ENCODE measurements around the gene OR1F1.
"Not testable (repeated sequence)": the region's sequence is repeated elsewhere in the genome, so short reads cannot be mapped to it uniquely, and the experiment has no call there.

The OR1F1 gene

DNA sequence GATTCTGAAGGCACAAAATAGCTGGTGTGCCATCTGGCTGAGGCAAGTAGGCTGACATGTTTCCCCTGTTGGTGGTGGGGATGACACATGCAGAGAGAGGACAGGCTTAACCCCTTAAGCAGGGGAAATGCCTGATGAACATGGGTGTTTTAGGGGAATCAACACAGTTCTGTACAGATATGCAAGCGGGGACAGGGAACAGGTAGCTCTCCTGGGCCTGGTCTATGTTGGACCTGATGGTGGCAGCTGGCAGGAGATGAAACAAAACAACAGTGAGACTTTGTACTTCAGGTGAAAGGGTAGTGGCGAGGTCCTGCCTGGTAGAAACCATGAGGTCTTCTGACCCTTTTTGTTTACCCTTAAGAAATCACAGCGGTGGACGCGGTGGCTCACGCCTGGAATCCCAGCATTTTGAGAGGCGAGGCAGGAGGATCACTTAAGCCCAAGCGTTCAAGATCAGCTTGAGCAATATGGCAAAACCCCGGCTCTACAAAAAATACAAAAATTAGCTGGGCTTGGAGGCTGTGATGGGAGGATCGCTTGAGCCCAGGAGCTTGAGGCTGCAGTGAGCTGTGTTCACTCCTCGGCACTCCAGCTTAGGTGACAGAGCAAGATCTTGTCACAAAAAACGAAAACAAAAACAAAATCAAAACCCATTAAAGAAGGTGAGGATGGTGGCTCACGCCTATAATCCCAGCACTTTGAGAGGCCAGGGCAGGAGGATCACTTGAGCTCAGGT, 10.5 kb downstream of the OR1F1 start:
- DNase-seq (ENCODE audit: low spot score) = no peak

GRCh38 chr16:3202903-3203539, 15.0 kb downstream of the OR1F1 start:
- no peak for DNase-seq (ENCODE audit: low spot score)

- not testable (repeated sequence) for DNase-seq (ENCODE audit: low spot score)
Observed at GRCh38 chr16:3205939-3206338, 17.9 kb downstream of the OR1F1 start.

DNA sequence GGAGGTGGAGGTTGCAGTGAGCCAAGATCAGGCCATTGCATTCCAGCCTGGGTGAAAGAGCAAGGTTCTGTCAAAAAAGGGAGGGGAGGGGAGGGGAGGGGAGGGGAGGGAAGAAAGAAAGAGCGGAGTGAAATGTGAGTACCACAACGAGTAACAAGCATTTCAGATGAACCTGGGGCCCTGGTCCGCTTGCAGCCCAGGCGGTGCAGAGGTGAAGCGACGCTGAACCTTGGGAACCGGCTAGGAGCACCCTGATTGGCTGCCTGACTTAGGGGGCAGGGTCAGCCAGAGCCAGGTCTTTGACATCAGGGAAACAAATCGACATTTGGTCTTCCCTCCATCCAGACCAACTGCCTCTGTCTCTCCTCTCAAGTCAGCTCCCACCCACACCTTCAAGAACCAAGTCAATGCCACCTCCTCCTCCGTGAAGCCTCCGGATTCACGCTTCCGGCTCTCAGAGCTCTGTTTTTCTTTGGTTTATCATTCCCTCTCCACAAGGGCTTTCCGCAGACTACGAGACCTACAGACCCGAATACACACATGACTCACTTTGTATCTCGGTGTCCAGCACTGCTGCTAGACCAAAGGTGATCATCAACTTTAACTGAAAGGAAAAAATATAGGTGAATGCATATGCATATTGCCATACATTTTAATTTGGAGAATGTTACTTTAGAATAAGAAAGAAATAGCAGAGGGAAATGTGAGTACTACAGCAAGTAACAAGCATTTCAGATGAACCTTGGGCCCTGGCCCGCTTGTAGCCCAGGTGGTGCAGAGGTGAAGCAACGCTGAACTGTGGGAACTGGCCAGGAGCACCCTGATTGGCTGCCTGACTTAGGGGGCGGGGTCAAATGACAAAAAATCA, 19.3 kb downstream of the OR1F1 start:
- no peak for DNase-seq (ENCODE audit: low spot score)

DNA sequence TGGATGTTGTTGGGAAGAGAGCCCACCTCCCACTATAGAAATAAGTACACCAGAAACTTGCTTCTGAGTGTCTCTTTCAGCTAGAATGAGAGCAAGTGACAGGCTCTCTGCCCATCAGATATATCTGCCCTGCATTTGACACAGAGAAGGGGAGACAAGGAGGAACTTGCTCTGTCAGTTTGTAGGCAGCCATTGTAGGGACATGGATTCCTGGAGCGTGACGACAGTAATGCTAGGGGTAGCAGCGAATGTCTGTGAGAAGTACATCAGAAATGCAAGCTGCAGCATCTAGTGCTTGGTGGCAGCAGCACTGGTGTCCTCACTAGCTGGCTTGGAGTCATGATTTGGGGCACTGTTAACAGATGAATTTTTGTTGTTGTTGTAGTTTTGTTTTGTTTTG, 24.0 kb downstream of the OR1F1 start:
- DNase-seq (ENCODE audit: low spot score) = no peak

- no peak for DNase-seq (ENCODE audit: low spot score)
Observed at GRCh38 chr16:3212567-3212966, 24.6 kb downstream of the OR1F1 start.

GRCh38 chr16:3214904-3215600, 27.0 kb downstream of the OR1F1 start:
- no peak for DNase-seq (ENCODE audit: low spot score)

DNA sequence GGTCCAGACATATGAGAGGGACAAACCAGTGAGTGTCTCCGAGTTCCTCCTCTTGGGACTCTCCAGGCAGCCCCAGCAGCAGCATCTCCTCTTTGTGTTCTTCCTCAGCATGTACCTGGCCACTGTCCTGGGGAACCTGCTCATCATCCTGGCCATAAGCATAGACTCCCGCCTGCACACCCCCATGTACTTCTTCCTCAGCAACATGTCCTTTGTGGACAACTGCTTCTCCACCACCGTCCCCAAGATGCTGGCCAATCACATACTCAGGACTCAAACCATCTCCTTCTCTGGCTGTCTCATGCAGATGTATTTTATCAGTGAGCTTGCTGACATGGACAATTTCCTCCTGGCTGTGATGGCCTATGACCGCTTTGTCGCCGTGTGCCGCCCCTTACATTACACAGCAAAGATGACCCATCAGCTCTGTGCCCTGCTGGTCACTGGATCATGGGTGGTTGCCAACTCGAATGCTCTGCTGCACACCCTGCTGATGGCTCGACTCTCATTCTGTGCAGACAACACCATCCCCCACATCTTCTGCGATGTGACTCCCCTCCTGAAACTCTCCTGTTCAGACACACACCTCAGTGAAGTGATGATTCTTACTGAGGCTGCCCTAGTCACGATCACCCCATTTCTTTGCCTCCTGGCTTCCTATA, 27.7 kb downstream of the OR1F1 start:
- DNase-seq (ENCODE audit: low spot score) = no peak

- no peak for DNase-seq (ENCODE audit: low spot score)
Observed at GRCh38 chr16:3216263-3216640, 28.2 kb downstream of the OR1F1 start.

GRCh38 chr16:3220839-3221238, 32.8 kb downstream of the OR1F1 start:
- DNase-seq (ENCODE audit: low spot score) = no peak

GRCh38 chr16:3223913-3224515, 36.0 kb downstream of the OR1F1 start:
- no peak for DNase-seq (ENCODE audit: low spot score)

GRCh38 chr16:3234543-3234856, 46.5 kb downstream of the OR1F1 start:
- no peak for DNase-seq (ENCODE audit: low spot score)

DNA sequence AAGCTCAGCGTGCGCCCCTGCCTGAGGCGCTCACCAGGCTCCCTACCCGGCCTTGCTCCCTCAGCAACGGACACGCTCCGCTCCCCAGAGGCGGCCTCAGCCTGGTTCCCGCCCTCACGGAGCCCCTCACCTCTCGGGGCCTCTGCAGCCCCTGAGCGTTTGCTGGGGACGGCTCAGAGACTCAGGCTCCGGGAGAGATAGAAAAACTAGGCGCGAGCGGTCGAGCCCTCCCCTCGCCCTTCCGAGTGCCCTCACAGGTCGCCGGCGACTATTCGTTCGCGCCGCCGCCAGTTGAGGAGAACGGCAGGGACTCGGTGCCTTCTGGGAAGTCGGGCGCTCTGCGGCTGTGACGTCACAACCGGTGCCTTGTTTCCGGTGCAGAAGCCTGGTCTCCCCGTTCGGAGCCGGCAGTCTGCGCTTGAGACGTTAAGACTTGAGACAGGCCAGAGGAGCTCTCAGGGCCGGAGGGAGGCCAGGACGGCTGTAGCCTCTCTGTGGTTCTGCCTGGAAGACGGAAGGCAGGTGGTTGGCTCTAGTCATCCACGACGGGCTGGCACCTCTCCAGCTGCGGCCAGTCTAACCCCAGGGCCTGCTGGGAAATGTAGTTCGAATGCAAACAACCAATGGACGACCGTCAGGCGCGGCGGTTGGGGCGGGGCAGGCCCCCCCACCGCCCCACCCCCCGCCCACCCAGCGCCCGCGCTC, 47.0 kb downstream of the OR1F1 start, which contains the start of gene ZNF200:
ZNF200 (minus strand) TSS at position 302 of the 705 bp plus-strand sequence. CDS start 1,403 bp downstream, outside the sequence.
- peak; percentile 94 for DNase-seq (ENCODE audit: low spot score)

DNA sequence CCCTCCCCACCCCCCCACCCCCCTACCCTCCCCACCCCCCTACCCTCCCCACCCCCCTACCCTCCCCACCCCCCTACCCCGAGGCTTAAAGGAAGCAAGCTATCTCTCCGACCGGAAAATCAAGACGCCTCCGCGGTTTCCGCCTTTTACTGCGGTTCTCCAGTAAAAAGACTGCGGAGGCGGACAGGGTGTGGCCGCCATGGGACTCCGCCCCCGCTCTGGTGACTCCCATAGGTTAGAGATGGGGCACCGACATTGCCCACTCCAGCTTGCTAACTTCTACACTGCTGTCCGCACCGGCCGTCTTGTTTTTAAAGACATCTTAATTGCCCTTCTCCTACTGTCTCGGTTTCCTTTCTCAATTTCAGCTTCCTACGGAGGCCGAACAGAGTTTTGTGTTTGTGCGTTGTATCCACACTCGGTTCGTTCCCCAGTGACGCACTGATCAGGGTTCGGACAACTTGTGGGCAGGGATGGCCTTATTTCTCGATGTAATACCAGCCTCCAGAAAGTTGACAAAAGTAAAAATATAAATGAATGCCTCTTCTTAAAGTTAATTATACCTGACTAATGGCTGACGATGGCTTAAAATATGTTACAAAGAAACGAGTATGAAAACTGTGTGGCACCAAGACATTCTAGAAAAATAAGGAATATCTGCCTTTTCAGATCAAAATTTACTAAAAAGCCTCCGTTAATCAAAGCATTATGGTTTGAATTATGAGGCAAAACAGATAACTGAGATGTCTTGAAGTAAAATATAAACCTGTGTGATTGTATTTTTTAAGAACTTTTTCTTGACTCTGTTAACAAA, 48.1 kb downstream of the OR1F1 start:
- no peak for DNase-seq (ENCODE audit: low spot score)

DNA sequence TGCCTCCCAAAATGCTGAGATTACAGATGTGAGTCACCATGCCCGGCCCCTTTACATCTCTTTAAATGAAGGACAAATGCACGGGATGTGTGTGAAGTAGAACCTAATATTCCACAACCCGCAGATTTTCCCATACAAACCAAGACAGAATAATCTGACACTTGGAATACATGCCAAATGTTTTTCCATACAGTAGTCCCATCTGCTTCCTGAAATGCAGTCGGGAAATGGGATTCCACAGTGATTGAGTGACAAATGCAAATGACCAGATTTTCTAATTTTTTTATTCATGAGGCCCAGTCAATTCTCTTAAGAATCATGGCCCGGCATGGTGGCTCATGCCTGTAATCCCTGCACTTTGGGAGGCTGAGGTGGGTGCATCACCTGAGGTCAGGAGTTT, 53.8 kb downstream of the OR1F1 start:
- no peak for DNase-seq (ENCODE audit: low spot score)

DNA sequence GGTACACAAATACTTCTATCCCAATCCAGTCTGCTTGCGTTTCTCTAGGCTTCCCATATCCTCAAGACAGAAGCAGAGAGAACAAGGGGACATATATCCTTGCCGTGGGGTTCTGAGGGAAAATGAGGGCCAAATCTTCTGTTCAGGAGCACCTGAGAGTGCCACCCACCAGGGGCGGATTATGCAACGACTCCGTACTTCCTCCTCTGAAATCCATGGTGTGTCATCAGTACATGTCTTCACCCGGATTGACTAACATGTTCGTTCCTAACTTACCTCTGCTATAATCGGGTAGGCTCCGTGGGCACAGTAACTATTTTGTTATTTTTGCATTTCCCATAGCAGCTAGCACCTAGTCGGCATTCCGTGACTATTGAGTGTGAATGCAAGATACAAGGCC, 54.7 kb downstream of the OR1F1 start:
- DNase-seq (ENCODE audit: low spot score) = peak; percentile 25

DNA sequence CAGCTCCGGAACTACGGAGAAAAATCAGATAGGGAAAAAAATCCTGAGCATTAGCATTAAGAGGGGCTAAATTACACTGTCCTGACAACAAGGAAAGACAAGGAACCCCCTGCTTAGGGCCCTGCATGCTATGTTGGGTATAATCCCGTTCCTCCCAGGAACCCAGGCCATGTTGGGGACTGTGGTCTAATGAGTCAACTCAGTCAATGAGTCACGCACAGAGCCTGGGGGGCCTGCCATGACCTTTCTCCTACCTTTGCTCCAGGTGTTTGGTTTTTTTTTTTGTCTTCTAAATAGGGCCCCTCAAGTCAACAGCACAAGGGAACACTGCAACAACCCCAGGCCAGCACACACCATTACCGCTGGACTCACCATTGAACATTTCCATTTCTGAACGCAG, 55.9 kb downstream of the OR1F1 start:
- DNase-seq (ENCODE audit: low spot score) = no peak

DNA sequence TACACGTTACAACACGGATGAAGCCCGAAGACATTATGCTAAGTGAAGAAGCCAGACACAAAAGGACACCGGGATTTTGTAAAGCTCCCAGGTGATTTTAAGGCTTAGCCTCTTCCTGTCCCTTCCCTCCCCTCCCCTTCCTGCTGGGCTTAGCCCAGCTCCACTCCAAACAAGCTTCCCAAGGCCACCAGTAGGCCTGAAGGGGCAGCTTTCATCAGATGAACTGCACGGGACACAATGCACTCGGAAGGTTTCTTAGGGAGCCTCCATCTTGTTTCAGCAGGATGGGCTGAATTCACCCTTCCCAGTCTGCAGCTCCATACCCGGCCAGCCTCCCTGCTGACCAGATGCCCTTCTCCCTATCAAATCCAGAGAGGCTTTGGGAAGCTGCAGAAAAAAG, 58.0 kb downstream of the OR1F1 start:
- DNase-seq (ENCODE audit: low spot score) = no peak

GRCh38 chr16:3246876-3247275, 58.9 kb downstream of the OR1F1 start:
- DNase-seq (ENCODE audit: low spot score) = no peak

- DNase-seq (ENCODE audit: low spot score) = no peak
Observed at GRCh38 chr16:3248596-3248995, 60.6 kb downstream of the OR1F1 start.

Data from putamen (tissue), 1 donor.